ENCODE results near the gene ZNF407.

ZNF407 gene

GRCh38 chr18:74972354-74972753 lies 374.7 kb downstream of the ZNF407 start:
- no peak overlapping the region for H3K4me3 ChIP-seq
- TF ChIP-seq CTCF (IDR thresholded peaks at IDR 0.05): no peak
- no peak for DNase-seq (ENCODE audit: low spot score)
- no peak overlapping the region for H3K27ac ChIP-seq

GRCh38 chr18:74975001-74975400 lies 377.3 kb downstream of the ZNF407 start:
- no peak for DNase-seq (ENCODE audit: low spot score)
- Histone ChIP-seq H3K27ac (no peak overlapping the region), H3K4me3 (no peak overlapping the region)
- no peak for TF ChIP-seq CTCF (IDR thresholded peaks at IDR 0.05)

GRCh38 chr18:74976331-74976909 lies 378.8 kb downstream of the ZNF407 start:
- DNase-seq (ENCODE audit: low spot score): no peak
- no peak overlapping the region for H3K27ac ChIP-seq

GRCh38 chr18:74977041-74977440 lies 379.4 kb downstream of the ZNF407 start:
- DNase-seq (ENCODE audit: low spot score): no peak
- H3K27ac ChIP-seq: no peak overlapping the region
- TF ChIP-seq CTCF (IDR thresholded peaks at IDR 0.05): no peak
- H3K4me3 ChIP-seq: no peak overlapping the region

More at GRCh38 chr18:74976331-74976909, 378.8 kb downstream of the ZNF407 start:
- H3K4me3 ChIP-seq: no peak overlapping the region
- no peak for TF ChIP-seq CTCF (IDR thresholded peaks at IDR 0.05)

- DNase-seq (ENCODE audit: low spot score): no peak
- H3K27ac ChIP-seq: no peak overlapping the region
- no peak for TF ChIP-seq CTCF (IDR thresholded peaks at IDR 0.05)
- no peak overlapping the region for H3K4me3 ChIP-seq
Measured at GRCh38 chr18:74980669-74981068, 383.0 kb downstream of the ZNF407 start.

- no peak for DNase-seq (ENCODE audit: low spot score)
- TF ChIP-seq CTCF (IDR thresholded peaks at IDR 0.05): no peak
- Histone ChIP-seq H3K27ac (no peak overlapping the region), H3K4me3 (no peak overlapping the region)
Measured at GRCh38 chr18:74981476-74981875, 383.8 kb downstream of the ZNF407 start.

GRCh38 chr18:74982946-74983635 lies 385.4 kb downstream of the ZNF407 start:
- no peak for DNase-seq (ENCODE audit: low spot score)
- no peak for TF ChIP-seq CTCF (IDR thresholded peaks at IDR 0.05)
- Histone ChIP-seq H3K4me3 (no peak overlapping the region), H3K27ac (peak overlapping the region in 1 of 2 donors; percentile 67)

All from coronary artery (tissue), 2 donors.